Mesenchymal stem cell (in vitro differentiated cells and primary cell): ENCODE results near the gene RGS9.

Experiments
- DNase-seq: peaks from one replicate; pipeline ENCODE4 v3.0.0-alpha.2; 2013
- H2AFZ ChIP-seq: one replicate; pipeline ENCODE4 v1.6.1; 2013; ENCODE audit warnings: low read depth, mild to moderate bottlenecking, control low read depth, inconsistent platforms, low read length, moderate library complexity
- H2AK5ac ChIP-seq: 2 replicates; pipeline ENCODE4 v1.6.1; 2013; ENCODE audit warnings: low read length, moderate library complexity, mild to moderate bottlenecking, inconsistent platforms; ENCODE audit not compliant: severe bottlenecking
- H2BK120ac ChIP-seq: one replicate; pipeline ENCODE4 v1.6.1; 2013; ENCODE audit warnings: low read depth, mild to moderate bottlenecking, inconsistent platforms, low read length, moderate library complexity
- H2BK12ac ChIP-seq, 2 experiments: one replicate each; pipeline ENCODE4 v1.6.1; 2013; ENCODE audit warnings: inconsistent platforms in 2 of 2, low read length in 2 of 2, mild to moderate bottlenecking in 2 of 2, moderate library complexity in 2 of 2, control low read depth in 1 of 2
- H2BK15ac ChIP-seq: one replicate; pipeline ENCODE4 v1.6.1; 2013; ENCODE audit warnings: mild to moderate bottlenecking, low read depth, inconsistent platforms; ENCODE audit not compliant: poor library complexity, severe bottlenecking
- H2BK5ac ChIP-seq: 2 replicates; pipeline ENCODE4 v1.6.1; 2013; ENCODE audit warnings: low read depth, mild to moderate bottlenecking, low read length, control low read depth, inconsistent platforms; ENCODE audit not compliant: poor library complexity, severe bottlenecking
- H3K14ac ChIP-seq, 2 experiments: one replicate each; pipeline ENCODE4 v1.6.1; 2013; ENCODE audit warnings: inconsistent platforms in 2 of 2, low read length in 2 of 2, control low read depth in 1 of 2, mild to moderate bottlenecking in 1 of 2, moderate library complexity in 1 of 2
- H3K18ac ChIP-seq, 2 experiments: one replicate each; pipeline ENCODE4 v1.6.1; 2013; ENCODE audit warnings: inconsistent platforms in 2 of 2, low read length in 2 of 2, control low read depth in 1 of 2, low read depth in 1 of 2, mild to moderate bottlenecking in 1 of 2
- H3K23ac ChIP-seq, 2 experiments: one replicate each; pipeline ENCODE4 v1.6.1; 2013; ENCODE audit warnings: inconsistent platforms in 2 of 2, low read length in 2 of 2, mild to moderate bottlenecking in 2 of 2, moderate library complexity in 2 of 2, control low read depth in 1 of 2
- H3K27ac ChIP-seq: 2 replicates; pipeline ENCODE4 v1.5.1; 2013; ENCODE audit warnings: mild to moderate bottlenecking, moderate library complexity, low read length, control low read depth, inconsistent platforms; ENCODE audit not compliant: poor library complexity, severe bottlenecking
- H3K27me3 ChIP-seq, 2 experiments: 2 replicates each; pipeline versions ENCODE4 v1.6.1 to v1.7.0; 2013; ENCODE audit warnings: low read length in 2 of 2, mild to moderate bottlenecking in 2 of 2, moderate library complexity in 2 of 2, control low read depth in 1 of 2, inconsistent platforms in 1 of 2; ENCODE audit not compliant: control insufficient read depth in 1 of 2, insufficient read depth in 1 of 2
- H3K36me3 ChIP-seq, 2 experiments: 2 replicates each; pipeline versions ENCODE4 v1.6.1 to v1.7.0; 2013; ENCODE audit warnings: low read length in 2 of 2, control low read depth in 1 of 2, inconsistent platforms in 1 of 2, low read depth in 1 of 2, mild to moderate bottlenecking in 1 of 2; ENCODE audit not compliant: insufficient read depth in 2 of 2, control insufficient read depth in 1 of 2
- H3K4ac ChIP-seq, 2 experiments: one replicate each; pipeline ENCODE4 v1.6.1; 2013; ENCODE audit warnings: inconsistent platforms in 2 of 2, low read length in 2 of 2, mild to moderate bottlenecking in 2 of 2, moderate library complexity in 2 of 2, control low read depth in 1 of 2, low read depth in 1 of 2
- H3K4me1 ChIP-seq: 2 replicates; pipeline ENCODE4 v1.6.1; 2013; ENCODE audit warnings: low read depth, low read length, control low read depth; ENCODE audit not compliant: control insufficient read depth, insufficient read depth
- H3K4me2 ChIP-seq: 2 replicates; pipeline ENCODE4 v1.6.1; 2013; ENCODE audit warnings: low read length, mild to moderate bottlenecking, inconsistent platforms; ENCODE audit not compliant: poor library complexity, severe bottlenecking
- H3K4me3 ChIP-seq, 2 experiments: 2 replicates each; pipeline versions ENCODE4 v1.5.1 to v1.7.0; 2013; ENCODE audit warnings: low read length in 2 of 2, mild to moderate bottlenecking in 2 of 2, control low read depth in 1 of 2, low read depth in 1 of 2; ENCODE audit not compliant: insufficient read depth in 1 of 2
- H3K79me1 ChIP-seq: replicated peaks from 2 replicates; pipeline ENCODE4 v1.6.1; 2013; ENCODE audit warnings: mild to moderate bottlenecking, control low read depth, low read length, inconsistent platforms; ENCODE audit not compliant: poor library complexity, severe bottlenecking
- H3K9ac ChIP-seq: 2 replicates; pipeline ENCODE4 v1.7.0; 2013; ENCODE audit warnings: mild to moderate bottlenecking, low read length, moderate library complexity
- H3K9me3 ChIP-seq: 2 replicates; pipeline ENCODE4 v1.7.0; 2013; ENCODE audit warnings: mild to moderate bottlenecking, low read length; ENCODE audit not compliant: control insufficient read depth
- H4K8ac ChIP-seq: one replicate; pipeline ENCODE4 v1.6.1; 2013; ENCODE audit warnings: inconsistent platforms, mild to moderate bottlenecking, low read length, moderate library complexity
- H4K91ac ChIP-seq: one replicate; pipeline ENCODE4 v1.6.1; 2013; ENCODE audit warnings: mild to moderate bottlenecking, low read length, inconsistent platforms
- WGBS: methylation state at CpG from one replicate; pipeline ENCODE4 v1.1.7; 2013; ENCODE audit warnings: mixed read lengths; 5-methylcytosine and 5-hydroxymethylcytosine counted together

The RGS9 gene

DNA sequence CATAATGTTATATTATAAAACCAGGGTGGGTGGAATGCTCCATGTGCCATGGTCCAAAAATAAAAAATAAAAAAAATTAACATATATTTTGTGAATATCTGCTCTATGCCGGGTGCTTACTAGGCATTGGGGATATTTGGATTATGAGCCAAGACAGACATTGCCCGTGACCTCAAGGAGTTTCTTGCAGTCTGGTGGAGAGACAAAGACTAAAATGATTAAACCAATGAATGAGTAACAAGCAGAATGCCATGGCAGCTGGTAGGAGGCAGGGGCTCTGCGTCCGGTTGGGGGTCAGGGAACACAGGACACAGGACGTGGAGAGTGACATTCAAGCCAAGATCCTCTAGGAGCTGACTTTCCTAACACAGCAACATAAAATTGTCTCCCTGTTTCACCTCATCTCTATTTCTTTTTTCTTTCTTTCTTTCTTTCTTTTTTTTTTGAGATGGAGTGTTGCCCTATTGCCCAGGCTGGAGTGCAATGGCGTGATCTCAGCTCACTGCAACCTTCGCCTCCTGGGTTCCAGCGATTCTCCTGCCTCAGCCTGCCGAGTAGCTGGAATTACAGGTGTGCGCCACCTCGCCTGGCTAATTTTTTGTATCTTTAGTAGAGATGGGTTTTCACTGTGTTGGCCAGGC is 35.4 kb downstream of the RGS9 start:
- no peak for DNase-seq
- WGBS = 96% methylated on average over 11 of the region's 11 CpGs

DNA sequence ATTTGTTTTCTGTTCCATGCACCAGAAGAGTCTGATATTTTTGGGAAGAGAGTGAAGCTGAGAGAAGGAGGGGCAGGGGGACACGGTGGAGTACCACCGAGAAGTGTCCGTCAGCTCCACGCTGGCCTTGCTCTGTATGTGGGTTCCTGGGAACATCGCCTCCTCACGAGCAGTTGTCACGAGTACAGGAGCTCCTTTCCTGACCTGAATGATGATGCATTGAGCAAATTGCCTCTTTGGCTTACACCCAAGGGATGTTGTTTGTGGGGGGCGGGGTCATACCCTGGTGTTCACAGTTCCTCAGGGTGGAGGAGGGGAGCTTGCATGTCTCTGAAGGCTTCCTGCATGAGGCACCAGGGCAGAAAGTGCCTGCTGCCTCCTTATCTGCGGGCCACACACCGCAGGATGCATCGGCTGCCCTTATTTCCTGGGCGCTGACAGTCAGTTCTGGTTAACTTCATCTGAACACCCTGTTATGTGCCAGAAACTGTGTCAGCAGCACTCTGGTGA is 36.2 kb downstream of the RGS9 start:
- peak overlapping the region; percentile 60 to 95 for H2BK12ac ChIP-seq
- WGBS = 36% methylated on average over 12 of the region's 12 CpGs
- DNase-seq = peak; percentile 94
- H3K4me3 ChIP-seq = no peak overlapping the region
- H3K18ac ChIP-seq = peak overlapping the region; percentile 75 to 83
- H2BK5ac ChIP-seq = no peak overlapping the region
- H4K8ac ChIP-seq = peak overlapping the region; percentile 81
- no peak overlapping the region for H3K4me2 ChIP-seq
- H3K9me3 ChIP-seq = no peaks in the 10 kb centered on the region
- H3K9ac ChIP-seq = no peak overlapping the region
- H3K4ac ChIP-seq = peak overlapping the region in 1 of 2 experiments; percentile 41
- H2BK15ac ChIP-seq = peak overlapping the region; percentile 41
- no peak overlapping the region for H3K23ac ChIP-seq
- H2AK5ac ChIP-seq = no peak overlapping the region
- H2AFZ ChIP-seq = no peak overlapping the region
- H3K14ac ChIP-seq = no peak overlapping the region
- peak overlapping the region; percentile 87 for H2BK120ac ChIP-seq
- peaks cover 0 to 8% of the 10 kb centered on the region in 2 experiments for H3K27me3 ChIP-seq
- no peaks in the 10 kb centered on the region for H3K79me1 ChIP-seq
- peak overlapping the region; percentile 76 for H4K91ac ChIP-seq
- no peak overlapping the region for H3K27ac ChIP-seq
- peaks cover 16% of the 10 kb centered on the region for H3K4me1 ChIP-seq
- H3K36me3 ChIP-seq = no peaks in the 10 kb centered on the region

More for the DNA sequence above, 35.4 kb downstream of the RGS9 start:
- no peaks in the 10 kb centered on the region for H3K9me3 ChIP-seq
- no peak overlapping the region for H4K8ac ChIP-seq
- peaks cover 14% of the 10 kb centered on the region for H3K4me1 ChIP-seq
- H3K27me3 ChIP-seq = peaks cover 0 to 14% of the 10 kb centered on the region in 2 experiments
- no peak overlapping the region for H3K9ac ChIP-seq
- no peak overlapping the region for H3K4me2 ChIP-seq
- no peak overlapping the region for H2AK5ac ChIP-seq
- peak overlapping the region; percentile 81 for H4K91ac ChIP-seq
- H3K4ac ChIP-seq = no peak overlapping the region
- no peak overlapping the region for H2BK120ac ChIP-seq
- H3K79me1 ChIP-seq = no peaks in the 10 kb centered on the region
- no peak overlapping the region for H3K14ac ChIP-seq
- no peak overlapping the region for H3K4me3 ChIP-seq
- no peak overlapping the region for H3K27ac ChIP-seq
- no peak overlapping the region for H2BK5ac ChIP-seq
- H3K18ac ChIP-seq = peak overlapping the region in 1 of 2 experiments; percentile 68
- H2AFZ ChIP-seq = no peak overlapping the region
- peak overlapping the region; percentile 41 for H2BK15ac ChIP-seq
- H2BK12ac ChIP-seq = peak overlapping the region in 1 of 2 experiments; percentile 81
- H3K23ac ChIP-seq = no peak overlapping the region
- no peaks in the 10 kb centered on the region for H3K36me3 ChIP-seq

DNA sequence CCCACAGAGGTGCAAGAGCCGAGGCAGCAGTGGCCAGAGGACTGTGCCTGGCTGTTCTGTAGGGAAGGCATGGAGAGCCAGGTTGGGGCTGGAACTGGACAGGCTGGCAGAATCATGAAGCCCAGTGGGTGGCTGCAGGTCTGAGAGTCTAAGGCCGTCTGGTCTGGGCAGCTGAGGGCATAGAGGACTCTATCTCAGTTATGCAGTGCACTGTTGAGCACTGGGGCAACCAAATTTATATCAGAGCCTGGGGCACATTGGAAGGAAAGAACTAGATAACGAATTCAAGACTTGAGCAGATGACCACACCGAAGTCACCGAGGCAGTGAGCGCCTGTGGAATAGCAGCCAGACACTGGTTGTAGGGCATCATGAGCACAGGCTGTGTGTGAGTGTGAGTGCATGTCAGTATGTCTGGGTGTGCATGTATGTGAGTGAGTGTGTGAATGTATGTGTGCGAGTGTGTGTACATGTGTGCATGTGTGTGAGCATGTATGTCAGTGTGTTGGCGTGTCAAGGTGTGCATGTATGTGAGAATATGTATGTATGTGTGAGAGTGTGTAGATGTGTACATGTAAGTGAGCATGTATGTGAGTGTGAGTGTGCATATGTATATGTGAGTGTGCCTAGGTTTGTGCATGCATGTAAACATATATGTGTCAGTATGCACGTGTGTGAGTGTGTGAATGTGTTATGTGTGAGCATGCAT is 37.0 kb downstream of the RGS9 start:
- H2BK12ac ChIP-seq = peak overlapping the region; percentile 26 to 95
- H4K91ac ChIP-seq = peak overlapping the region; percentile 81
- H3K4me2 ChIP-seq = no peak overlapping the region
- no peak overlapping the region for H2BK15ac ChIP-seq
- H2AK5ac ChIP-seq = no peak overlapping the region
- H3K14ac ChIP-seq = peak overlapping the region in 1 of 2 experiments; percentile 31
- no peak overlapping the region for H3K27ac ChIP-seq
- no peaks in the 10 kb centered on the region for H3K9me3 ChIP-seq
- H2BK120ac ChIP-seq = peak overlapping the region; percentile 87
- H3K23ac ChIP-seq = no peak overlapping the region
- no peak overlapping the region for H3K9ac ChIP-seq
- H3K79me1 ChIP-seq = no peaks in the 10 kb centered on the region
- H3K4ac ChIP-seq = peak overlapping the region in 1 of 2 experiments; percentile 16
- H4K8ac ChIP-seq = peak overlapping the region; percentile 31
- DNase-seq = no peak
- H2AFZ ChIP-seq = no peak overlapping the region
- no peak overlapping the region for H3K4me3 ChIP-seq
- H3K36me3 ChIP-seq = no peaks in the 10 kb centered on the region
- H3K4me1 ChIP-seq = peaks cover 22% of the 10 kb centered on the region
- WGBS = 94% methylated on average over 9 of the region's 9 CpGs
- H3K18ac ChIP-seq = peak overlapping the region; percentile 75 to 83
- H3K27me3 ChIP-seq = peaks cover 0 to 6% of the 10 kb centered on the region in 2 experiments
- no peak overlapping the region for H2BK5ac ChIP-seq

DNA sequence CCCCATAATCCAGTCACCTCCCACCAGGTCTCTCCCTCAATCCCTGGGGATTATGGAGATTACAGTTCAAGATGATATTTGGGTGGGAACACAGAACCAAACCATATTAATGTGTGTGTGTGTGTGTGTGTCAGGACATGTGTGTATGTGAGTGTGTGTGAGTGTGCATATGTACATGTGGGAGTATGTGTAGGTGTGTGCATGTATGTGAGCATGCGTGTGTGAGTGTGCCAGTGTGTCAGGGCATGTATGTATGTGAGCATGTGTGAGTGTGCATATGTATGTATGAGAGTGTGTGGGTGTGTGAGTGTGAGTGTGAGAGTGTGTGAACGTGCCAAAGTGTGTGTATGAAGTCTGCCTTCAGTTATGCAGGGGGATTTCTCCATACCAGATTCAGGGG is 37.8 kb downstream of the RGS9 start:
- H3K27ac ChIP-seq = no peak overlapping the region
- H2BK5ac ChIP-seq = no peak overlapping the region
- H2BK12ac ChIP-seq = peak overlapping the region; percentile 61 to 80
- H2AFZ ChIP-seq = no peak overlapping the region
- no peak overlapping the region for H3K4me2 ChIP-seq
- WGBS = 100% methylated on average over 2 of the region's 2 CpGs
- H4K91ac ChIP-seq = peak overlapping the region; percentile 25
- H3K4ac ChIP-seq = peak overlapping the region in 1 of 2 experiments; percentile 46
- H2BK15ac ChIP-seq = no peak overlapping the region
- peaks cover 0 to 6% of the 10 kb centered on the region in 2 experiments for H3K27me3 ChIP-seq
- peaks cover 29% of the 10 kb centered on the region for H3K4me1 ChIP-seq
- no peak overlapping the region for H3K9ac ChIP-seq
- H3K9me3 ChIP-seq = no peaks in the 10 kb centered on the region
- no peak overlapping the region for H4K8ac ChIP-seq
- no peak overlapping the region for H3K4me3 ChIP-seq
- no peaks in the 10 kb centered on the region for H3K79me1 ChIP-seq
- no peak overlapping the region for H2AK5ac ChIP-seq
- H3K18ac ChIP-seq = peak overlapping the region in 1 of 2 experiments; percentile 52
- H3K36me3 ChIP-seq = no peaks in the 10 kb centered on the region
- no peak for DNase-seq
- peak overlapping the region; percentile 1 for H2BK120ac ChIP-seq
- peak overlapping the region in 1 of 2 experiments; percentile 23 for H3K14ac ChIP-seq
- no peak overlapping the region for H3K23ac ChIP-seq
